Stimulated activated CD8-positive, alpha-beta memory T cell treated with anti-CD3 and anti-CD28 coated beads, Interleukin-15, amount 100 ng/mL, for 1 hour (primary cell): Measurements from ENCODE around the gene SLC9A5.

Experiments
- DNase-seq: peaks from one replicate; pipeline ENCODE4 v3.0.0-alpha.2; 2020; ENCODE audit warnings: low read depth

SLC9A5 gene

GRCh38 chr16:67238806-67239470 lies 9.8 kb upstream of the SLC9A5 start:
- DNase-seq, result no peak

GRCh38 chr16:67240506-67240905 lies 8.3 kb upstream of the SLC9A5 start:
- DNase-seq, result no peak

- no peak for DNase-seq
Measured at GRCh38 chr16:67241008-67241900, 7.5 kb upstream of the SLC9A5 start.

- DNase-seq, result no peak
Measured at GRCh38 chr16:67242138-67242730, 6.5 kb upstream of the SLC9A5 start.

GRCh38 chr16:67243481-67243880 lies 5.3 kb upstream of the SLC9A5 start:
- DNase-seq, result no peak

GRCh38 chr16:67244387-67245185 lies 4.2 kb upstream of the SLC9A5 start:
- peak; percentile 61 for DNase-seq

- no peak for DNase-seq
Measured at GRCh38 chr16:67245186-67245585, 3.6 kb upstream of the SLC9A5 start.

- DNase-seq, result no peak
Measured at GRCh38 chr16:67245674-67246080, 3.1 kb upstream of the SLC9A5 start.

- peak; percentile 21 for DNase-seq
Measured at GRCh38 chr16:67246081-67246755, 2.6 kb upstream of the SLC9A5 start.

GRCh38 chr16:67246756-67247191 lies 2.0 kb upstream of the SLC9A5 start:
- no peak for DNase-seq

- peak; percentile 95 for DNase-seq
Measured at GRCh38 chr16:67247192-67248072, 1.3 kb upstream of the SLC9A5 start, which contains the start of gene FHOD1. Gene FHOD1 (minus strand): TSS chr16:67247481. CDS start chr16:67247410, 71 bp downstream.

- no peak for DNase-seq
Measured at GRCh38 chr16:67248073-67248400, 742 bp upstream of the SLC9A5 start.

- no peak for DNase-seq
Measured at GRCh38 chr16:67249178-67250044, 632 bp downstream of the SLC9A5 start.

GRCh38 chr16:67250045-67250327 lies 1.2 kb downstream of the SLC9A5 start:
- no peak for DNase-seq

- DNase-seq, result no peak
Measured at GRCh38 chr16:67252609-67253497, 4.1 kb downstream of the SLC9A5 start.

- no peak for DNase-seq
Measured at GRCh38 chr16:67254801-67255552, 6.2 kb downstream of the SLC9A5 start.

GRCh38 chr16:67255553-67256221 lies 6.9 kb downstream of the SLC9A5 start:
- no peak for DNase-seq
